IPS-11a (cell line): Measurements from ENCODE around the gene HTR6.

Experiments
- H3K4me3 ChIP-seq: one replicate; pipeline ENCODE4 v1.5.1; 2013; ENCODE audit warnings: low read depth, low read length, control low read depth

The HTR6 gene

GRCh38 chr1:19656134-19656779 lies 8.4 kb upstream of the HTR6 start:
- no peak overlapping the region for H3K4me3 ChIP-seq

- H3K4me3 ChIP-seq = no peak overlapping the region
Observed at GRCh38 chr1:19656780-19657466, 7.8 kb upstream of the HTR6 start.

GRCh38 chr1:19657511-19657910 lies 7.2 kb upstream of the HTR6 start:
- H3K4me3 ChIP-seq = no peak overlapping the region

GRCh38 chr1:19658186-19658585 lies 6.5 kb upstream of the HTR6 start:
- no peak overlapping the region for H3K4me3 ChIP-seq

- H3K4me3 ChIP-seq = no peak overlapping the region
Observed at GRCh38 chr1:19661721-19662228, 2.9 kb upstream of the HTR6 start.

GRCh38 chr1:19662313-19662712 lies 2.4 kb upstream of the HTR6 start:
- no peak overlapping the region for H3K4me3 ChIP-seq

- peak overlapping the region; percentile 33 for H3K4me3 ChIP-seq
Observed at GRCh38 chr1:19665186-19665495, 466 bp downstream of the HTR6 start.

- peak overlapping the region; percentile 33 for H3K4me3 ChIP-seq
Observed at GRCh38 chr1:19665496-19666465, 1.1 kb downstream of the HTR6 start.

GRCh38 chr1:19668888-19669287 lies 4.2 kb downstream of the HTR6 start:
- no peak overlapping the region for H3K4me3 ChIP-seq

- no peak overlapping the region for H3K4me3 ChIP-seq
Observed at GRCh38 chr1:19670787-19671186, 6.1 kb downstream of the HTR6 start.

GRCh38 chr1:19672237-19672636 lies 7.6 kb downstream of the HTR6 start:
- no peak overlapping the region for H3K4me3 ChIP-seq

GRCh38 chr1:19675797-19676196 lies 11.1 kb downstream of the HTR6 start:
- H3K4me3 ChIP-seq = no peak overlapping the region

GRCh38 chr1:19676438-19676922 lies 11.8 kb downstream of the HTR6 start:
- no peak overlapping the region for H3K4me3 ChIP-seq

GRCh38 chr1:19678493-19678892 lies 13.8 kb downstream of the HTR6 start:
- H3K4me3 ChIP-seq = no peak overlapping the region

GRCh38 chr1:19678931-19679453 lies 14.3 kb downstream of the HTR6 start:
- H3K4me3 ChIP-seq = no peak overlapping the region

GRCh38 chr1:19679691-19680090 lies 15.0 kb downstream of the HTR6 start:
- no peak overlapping the region for H3K4me3 ChIP-seq

- H3K4me3 ChIP-seq = no peak overlapping the region
Observed at GRCh38 chr1:19680644-19681043, 16.0 kb downstream of the HTR6 start.

GRCh38 chr1:19682257-19682656 lies 17.6 kb downstream of the HTR6 start:
- H3K4me3 ChIP-seq = no peak overlapping the region

GRCh38 chr1:19682901-19683300 lies 18.2 kb downstream of the HTR6 start:
- no peak overlapping the region for H3K4me3 ChIP-seq

- no peak overlapping the region for H3K4me3 ChIP-seq
Observed at GRCh38 chr1:19683351-19683750, 18.7 kb downstream of the HTR6 start.

GRCh38 chr1:19684677-19685076 lies 20.0 kb downstream of the HTR6 start:
- no peak overlapping the region for H3K4me3 ChIP-seq
